Fibroblast of lung (primary cell): ENCODE data around the gene LMO1. TPM values are rescaled to one million over a fixed set of nuclear protein-coding genes. Genes with fewer than 3 reads are reported as not detected.

Experiments
- DNase-seq, 2 donors: peaks; one replicate each; pipeline versions ENCODE4 v3.0.0 to v3.0.0-alpha.2; 2010; ENCODE audit warnings: low read depth in 2 of 2
- H2AFZ ChIP-seq: 2 replicates; pipeline ENCODE4 v1.5.1; 2012; ENCODE audit warnings: low read length, control low read depth, inconsistent platforms
- H3K27ac ChIP-seq: 2 replicates; pipeline ENCODE4 v1.5.1; 2011; ENCODE audit warnings: low read length, control low read depth; ENCODE audit not compliant: insufficient read depth
- H3K27me3 ChIP-seq: 2 replicates; pipeline ENCODE4 v1.5.1; 2011; ENCODE audit warnings: mild to moderate bottlenecking, low read length; ENCODE audit not compliant: control insufficient read depth, insufficient read depth
- H3K36me3 ChIP-seq: 2 replicates; pipeline ENCODE4 v1.5.1; 2011; ENCODE audit warnings: low read length; ENCODE audit not compliant: control insufficient read depth, insufficient read depth
- H3K4me1 ChIP-seq: 2 replicates; pipeline ENCODE4 v1.5.1; 2011; ENCODE audit warnings: low read length; ENCODE audit not compliant: control insufficient read depth, insufficient read depth; ENCODE audit errors: extremely low read depth
- H3K4me2 ChIP-seq: 2 replicates; pipeline ENCODE4 v1.5.1; 2011; ENCODE audit warnings: low read length, control low read depth; ENCODE audit not compliant: insufficient read depth; ENCODE audit errors: extremely low read depth
- H3K4me3 ChIP-seq, 4 experiments: fragments of 200-600 bp in 1 of 4; sonication (generic) in 1 of 4; replicated peaks in 1 of 4; 2 replicates each; pipeline ENCODE4 v1.5.1; 2011 to 2016; ENCODE audit warnings: low read length in 4 of 4, low read depth in 3 of 4, mild to moderate bottlenecking in 3 of 4, control low read depth in 2 of 4, inconsistent platforms in 1 of 4, mixed read lengths in 1 of 4; ENCODE audit not compliant: insufficient read depth in 1 of 4; ENCODE audit errors: control extremely low read depth in 1 of 4
- H3K79me2 ChIP-seq: 2 replicates; pipeline ENCODE4 v1.5.1; 2012; ENCODE audit warnings: mild to moderate bottlenecking, low read length, inconsistent platforms; ENCODE audit not compliant: control insufficient read depth, insufficient read depth
- H3K9ac ChIP-seq: 2 replicates; pipeline ENCODE4 v1.5.1; 2011; ENCODE audit warnings: mild to moderate bottlenecking, low read length, control low read depth; ENCODE audit not compliant: insufficient read depth
- H3K9me3 ChIP-seq: 2 replicates; pipeline ENCODE4 v1.5.1; 2012; ENCODE audit warnings: low read depth, low read length; ENCODE audit not compliant: control insufficient read depth, insufficient read depth
- H4K20me1 ChIP-seq: 2 replicates; pipeline ENCODE4 v1.5.1; 2011; ENCODE audit warnings: low read length; ENCODE audit not compliant: control insufficient read depth, insufficient read depth; ENCODE audit errors: extremely low read depth
- CTCF ChIP-seq, 2 donors: IDR thresholded peaks in 1 of 2; conservative IDR thresholded peaks in 1 of 2; 1 replicate in 1 of 2; 2 replicates in 1 of 2; pipeline ENCODE4 v1.5.1; 2011 to 2012; ENCODE audit warnings: low read length in 2 of 2, control low read depth in 1 of 2, inconsistent platforms in 1 of 2, low read depth in 1 of 2, mild to moderate bottlenecking in 1 of 2
- EZH2 ChIP-seq: IDR thresholded peaks from 2 replicates; pipeline ENCODE4 v1.5.1; 2012; ENCODE audit warnings: low read length, control low read depth, mild to moderate bottlenecking; ENCODE audit errors: missing control alignments
- polyA plus RNA-seq, 2 donors: library from polyadenylated mRNA; depleted of rRNA in 1 of 2; stranded (reverse) in 1 of 2; unstranded in 1 of 2; fragments of >200 nt; gene quantifications; 2 replicates each; pipeline ENCODE4 v1.2.1, GENCODE V29; 2011 to 2012; ENCODE audit warnings: missing spikeins in 1 of 2
- total RNA-seq: library from RNA; depleted of rRNA; stranded (reverse); fragments of >200 nt; gene quantifications from 2 replicates; pipeline ENCODE4 v1.2.1, GENCODE V29; 2014

LMO1 gene
- total and polyA plus RNA-seq, 2 donors (not counting 1 experiment from before 2014, with no cell fraction given), result not detected

GRCh38 chr11:8291421-8292350 lies 28.0 kb upstream of the LMO1 start:
- Histone ChIP-seq H3K9ac (no peak overlapping the region), H3K36me3 (no peaks in the 10 kb centered on the region), H3K79me2 (no peaks in the 10 kb centered on the region), H3K4me1 (no peaks in the 10 kb centered on the region), H3K4me3 (no peak overlapping the region), H3K4me2 (no peak overlapping the region), H4K20me1 (no peaks in the 10 kb centered on the region), H3K9me3 (no peaks in the 10 kb centered on the region), H3K27me3 (no peaks in the 10 kb centered on the region), H3K27ac (no peak overlapping the region), H2AFZ (no peak overlapping the region)
- TF ChIP-seq CTCF (conservative IDR thresholded peaks at IDR 0.05 in 1 of 2, IDR thresholded peaks at IDR 0.05 in 1 of 2; ENCODE audit: low read depth in 1 of 2, low read length in 2 of 2), result no peak
- no peak for TF ChIP-seq EZH2
- DNase-seq, result no peak

GRCh38 chr11:8290081-8290810 lies 26.6 kb upstream of the LMO1 start:
- Histone ChIP-seq H3K4me1 (no peaks in the 10 kb centered on the region), H3K9me3 (no peaks in the 10 kb centered on the region), H2AFZ (no peak overlapping the region), H3K79me2 (no peaks in the 10 kb centered on the region), H3K27ac (no peak overlapping the region), H4K20me1 (no peaks in the 10 kb centered on the region), H3K4me2 (no peak overlapping the region), H3K9ac (no peak overlapping the region), H3K27me3 (no peaks in the 10 kb centered on the region), H3K36me3 (no peaks in the 10 kb centered on the region), H3K4me3 (no peak overlapping the region)
- DNase-seq, result no peak
- TF ChIP-seq EZH2, result no peak
- no peak for TF ChIP-seq CTCF (conservative IDR thresholded peaks at IDR 0.05 in 1 of 2, IDR thresholded peaks at IDR 0.05 in 1 of 2; ENCODE audit: low read depth in 1 of 2, low read length in 2 of 2)

GRCh38 chr11:8289492-8289918 lies 25.8 kb upstream of the LMO1 start:
- TF ChIP-seq EZH2 (no peak), CTCF (conservative IDR thresholded peaks at IDR 0.05 in 1 of 2, IDR thresholded peaks at IDR 0.05 in 1 of 2; ENCODE audit: low read depth in 1 of 2, low read length in 2 of 2) (no peak)
- no peak overlapping the region for H2AFZ ChIP-seq
- no peaks in the 10 kb centered on the region for H3K36me3 ChIP-seq
- no peaks in the 10 kb centered on the region for H3K79me2 ChIP-seq
- H3K4me3 ChIP-seq, result no peak overlapping the region
- H3K9me3 ChIP-seq, result no peaks in the 10 kb centered on the region
- no peak for DNase-seq
- H3K27me3 ChIP-seq, result no peaks in the 10 kb centered on the region
- H4K20me1 ChIP-seq, result no peaks in the 10 kb centered on the region
- no peak overlapping the region for H3K27ac ChIP-seq
- no peak overlapping the region for H3K4me2 ChIP-seq
- no peak overlapping the region for H3K9ac ChIP-seq
- H3K4me1 ChIP-seq, result no peaks in the 10 kb centered on the region
